Heart left ventricle (tissue), 11 donors: ENCODE measurements around the gene CT45A9. TPM values are rescaled to one million over a fixed set of nuclear protein-coding genes. Genes with fewer than 3 reads are reported as not detected.

Experiments used
- polyA plus RNA-seq, 2 donors: library from polyadenylated mRNA; stranded (reverse); fragments of 200-250 nt; gene quantifications; one replicate each; pipeline ENCODE4 v1.2.3, GENCODE V29; 2013
- total RNA-seq, 9 donors: library from RNA; depleted of rRNA in 2 of 9; stranded (reverse); fragments of >200 nt in 2 of 9; fragmentation: NEBNext Ultra II Directional in 3 of 9; extraction: Animal tissue kit (Norgen Biotek cat#: 25700) in 3 of 9; gene quantifications; one replicate each; pipeline versions ENCODE4 v1.1.0 to v1.2.4, GENCODE V29; 2016 to 2023
- donor health status: ischemic (EF 13 %, LVEDD 7.1; RV severe dilation, severe dysfunction).
- donor health status: healthy with polysubstance abuse.
- donor health status: DM: no; HTN: yes; CAD: no.
- donor health status: DM: no; HTN: no; CAD: no.
- donor health status: ischemic (EF 25% LVEDD 5.7; RV mildly dilated, moderate dysfunction).
- donor health status: healthy.
- donor health status: DM: yes; HTN: yes; CAD: no.
- donor health status: PGD.
- donor health status: nonischemic (EF 23%, LVEDD 6.1; RV moderate dilation, normal function).

CT45A9 gene
- total and polyA plus RNA-seq, 11 donors: not detected

Other genes starting within 250 kb of the CT45A9 start
- not detected for gene CT45A1, start 158.2 kb downstream of the CT45A9 start, total RNA-seq
- not detected for gene CT45A1, start 158.2 kb downstream of the CT45A9 start, polyA plus RNA-seq
- not detected for gene CT45A3, start 103.6 kb downstream of the CT45A9 start, total RNA-seq
- gene CT45A3, start 103.6 kb downstream of the CT45A9 start, polyA plus RNA-seq: not detected
- gene CT45A5, start 86.3 kb downstream of the CT45A9 start, total RNA-seq: not detected
- gene CT45A5, start 86.3 kb downstream of the CT45A9 start, polyA plus RNA-seq: not detected
- gene CT45A6, start 69.0 kb downstream of the CT45A9 start, total RNA-seq: not detected
- gene CT45A6, start 69.0 kb downstream of the CT45A9 start, polyA plus RNA-seq: not detected
- gene CT45A2, start 51.8 kb downstream of the CT45A9 start, total RNA-seq: not detected
- not detected for gene CT45A2, start 51.8 kb downstream of the CT45A9 start, polyA plus RNA-seq
- gene CT45A7, start 34.5 kb downstream of the CT45A9 start, total RNA-seq: not detected
- not detected for gene CT45A7, start 34.5 kb downstream of the CT45A9 start, polyA plus RNA-seq
- not detected for gene CT45A8, start 17.3 kb downstream of the CT45A9 start, total RNA-seq
- not detected for gene CT45A8, start 17.3 kb downstream of the CT45A9 start, polyA plus RNA-seq
- gene CT45A10, start 21.6 kb upstream of the CT45A9 start, total RNA-seq: not detected
- gene CT45A10, start 21.6 kb upstream of the CT45A9 start, polyA plus RNA-seq: not detected
- gene SAGE1, start 21.9 kb upstream of the CT45A9 start, total RNA-seq: not detected
- not detected for gene SAGE1, start 21.9 kb upstream of the CT45A9 start, polyA plus RNA-seq
- 10 to 100 TPM; 22.8 to 34.4 (median 26.5) TPM for gene MMGT1, start 102.2 kb upstream of the CT45A9 start, total RNA-seq
- gene MMGT1, start 102.2 kb upstream of the CT45A9 start, polyA plus RNA-seq: 10 to 100 TPM in 1 of 2 donors, 1 to 10 TPM in 1; 1.6 to 28.6 TPM
- gene SLC9A6, start 113.6 kb upstream of the CT45A9 start, total RNA-seq: 10 to 100 TPM; 14.3 to 23.2 (median 15.6) TPM
- gene SLC9A6, start 113.6 kb upstream of the CT45A9 start, polyA plus RNA-seq: 10 to 100 TPM; 10.6 to 20.5 TPM